HG03196 (cell line): ENCODE results near the gene SPDYC.

Experiments used
- ATAC-seq: cut with Tn5 transposase; IDR thresholded peaks from one replicate; pipeline ENCODE4 v1.9.1; 2021; ENCODE audit not compliant: unreplicated experiment

The SPDYC gene

DNA sequence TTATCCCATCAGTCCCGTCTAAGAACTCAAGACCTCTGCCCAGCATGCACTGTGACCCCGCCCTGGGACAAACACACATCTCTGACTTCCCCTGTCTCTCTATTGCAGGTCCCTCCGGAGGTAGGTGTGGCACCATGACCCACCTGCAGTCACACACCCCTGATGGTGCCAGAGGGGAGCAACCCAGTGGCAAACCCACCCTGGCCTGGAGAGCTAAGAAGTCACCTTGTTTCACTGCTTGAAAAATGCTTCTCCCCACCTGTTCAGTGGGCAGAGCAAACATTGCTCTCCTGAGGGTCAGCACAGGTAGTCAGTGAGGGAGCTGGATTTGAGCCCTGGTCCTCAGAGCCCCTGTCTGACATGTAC lies 35.6 kb downstream of the SPDYC start:
- no peak for ATAC-seq

DNA sequence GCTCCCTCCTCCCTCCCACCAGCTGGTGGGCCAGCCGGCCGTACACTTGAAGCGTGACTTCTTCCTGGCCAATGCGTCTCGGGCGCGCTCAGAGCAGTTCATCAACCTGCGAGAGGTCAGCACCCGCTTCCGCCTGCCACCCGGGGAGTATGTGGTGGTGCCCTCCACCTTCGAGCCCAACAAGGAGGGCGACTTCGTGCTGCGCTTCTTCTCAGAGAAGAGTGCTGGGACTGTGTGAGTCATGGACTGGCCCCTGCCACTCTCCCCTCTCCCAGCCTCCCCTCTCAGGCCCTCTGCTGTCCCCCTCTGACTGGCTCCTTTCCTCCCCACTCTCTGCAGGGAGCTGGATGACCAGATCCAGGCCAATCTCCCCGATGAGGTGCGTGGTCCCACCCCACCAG lies 36.4 kb downstream of the SPDYC start:
- ATAC-seq, result no peak

- no peak for ATAC-seq
Measured at GRCh38 chr11:65206901-65207300, 36.9 kb downstream of the SPDYC start.

- ATAC-seq, result no peak
Measured at GRCh38 chr11:65207918-65208784, 38.1 kb downstream of the SPDYC start.

DNA sequence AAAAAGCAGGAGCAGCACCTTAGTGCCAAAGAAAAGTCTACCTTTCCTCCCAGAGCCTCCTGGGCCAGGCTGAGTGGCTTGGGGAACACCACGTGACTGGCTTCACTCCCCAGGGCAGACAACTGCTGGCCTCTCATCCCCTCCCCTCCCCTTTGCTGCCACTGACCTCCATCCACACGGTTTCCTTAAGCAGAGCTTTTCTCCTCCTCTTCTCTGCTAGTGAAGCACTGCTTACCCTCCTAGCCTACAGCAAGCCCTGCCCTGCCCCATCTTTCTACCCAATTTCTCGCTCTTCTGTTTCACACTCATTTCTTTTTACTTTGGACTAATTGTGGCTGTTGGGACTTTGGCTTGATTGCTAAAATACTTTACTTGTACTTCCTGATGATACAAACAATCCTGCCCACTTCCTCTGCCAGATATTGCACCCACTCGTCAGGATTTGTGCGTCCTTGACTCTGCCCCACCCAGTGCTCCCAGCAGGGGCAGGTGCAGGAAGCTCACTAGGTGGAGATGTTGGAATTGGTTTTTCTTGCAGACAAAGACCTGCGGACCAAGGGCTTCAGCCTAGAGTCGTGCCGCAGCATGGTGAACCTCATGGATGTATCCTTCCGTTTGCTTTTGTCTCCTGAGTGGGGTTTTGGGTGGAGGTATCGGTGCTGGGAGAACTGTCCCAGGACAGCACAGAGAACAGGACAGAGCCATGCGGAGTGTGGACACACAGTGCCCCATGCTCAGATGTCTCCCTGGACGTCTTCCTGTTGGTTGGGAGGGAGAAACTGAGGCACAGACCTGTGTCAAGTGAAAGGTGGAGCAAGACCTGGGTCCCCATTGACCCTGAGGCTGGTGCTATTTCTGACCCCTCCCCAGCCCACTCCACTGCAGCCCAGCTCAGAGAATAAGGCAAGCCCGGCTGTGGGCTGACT lies 39.0 kb downstream of the SPDYC start:
- no peak for ATAC-seq

GRCh38 chr11:65209711-65210360 lies 39.8 kb downstream of the SPDYC start:
- no peak for ATAC-seq

GRCh38 chr11:65210361-65210731 lies 40.3 kb downstream of the SPDYC start:
- ATAC-seq, result no peak

- no peak for ATAC-seq
Measured at GRCh38 chr11:65210748-65211147, 40.7 kb downstream of the SPDYC start.

DNA sequence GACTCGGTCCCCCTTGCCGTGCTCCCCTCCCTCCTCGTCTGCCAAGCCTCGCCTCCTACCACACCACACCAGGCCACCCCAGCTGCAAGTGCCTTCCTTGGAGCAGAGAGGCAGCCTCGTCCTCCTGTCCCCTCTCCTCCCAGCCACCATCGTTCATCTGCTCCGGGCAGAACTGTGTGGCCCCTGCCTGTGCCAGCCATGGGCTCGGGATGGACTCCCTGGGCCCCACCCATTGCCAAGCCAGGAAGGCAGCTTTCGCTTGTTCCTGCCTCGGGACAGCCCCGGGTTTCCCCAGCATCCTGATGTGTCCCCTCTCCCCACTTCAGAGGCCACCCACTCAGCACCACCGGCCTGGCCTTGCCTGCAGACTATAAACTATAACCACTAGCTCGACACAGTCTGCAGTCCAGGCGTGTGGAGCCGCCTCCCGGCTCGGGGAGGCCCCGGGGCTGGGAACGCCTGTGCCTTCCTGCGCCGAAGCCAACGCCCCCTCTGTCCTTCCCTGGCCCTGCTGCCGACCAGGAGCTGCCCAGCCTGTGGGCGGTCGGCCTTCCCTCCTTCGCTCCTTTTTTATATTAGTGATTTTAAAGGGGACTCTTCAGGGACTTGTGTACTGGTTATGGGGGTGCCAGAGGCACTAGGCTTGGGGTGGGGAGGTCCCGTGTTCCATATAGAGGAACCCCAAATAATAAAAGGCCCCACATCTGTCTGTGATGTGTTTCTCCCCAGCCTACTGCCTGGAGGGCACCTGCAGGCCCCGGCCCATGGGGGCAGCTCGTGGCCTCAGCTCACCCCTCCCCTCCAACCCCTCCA lies 41.5 kb downstream of the SPDYC start:
- ATAC-seq, result no peak

- no peak for ATAC-seq
Measured at GRCh38 chr11:65212226-65212801, 42.3 kb downstream of the SPDYC start.

DNA sequence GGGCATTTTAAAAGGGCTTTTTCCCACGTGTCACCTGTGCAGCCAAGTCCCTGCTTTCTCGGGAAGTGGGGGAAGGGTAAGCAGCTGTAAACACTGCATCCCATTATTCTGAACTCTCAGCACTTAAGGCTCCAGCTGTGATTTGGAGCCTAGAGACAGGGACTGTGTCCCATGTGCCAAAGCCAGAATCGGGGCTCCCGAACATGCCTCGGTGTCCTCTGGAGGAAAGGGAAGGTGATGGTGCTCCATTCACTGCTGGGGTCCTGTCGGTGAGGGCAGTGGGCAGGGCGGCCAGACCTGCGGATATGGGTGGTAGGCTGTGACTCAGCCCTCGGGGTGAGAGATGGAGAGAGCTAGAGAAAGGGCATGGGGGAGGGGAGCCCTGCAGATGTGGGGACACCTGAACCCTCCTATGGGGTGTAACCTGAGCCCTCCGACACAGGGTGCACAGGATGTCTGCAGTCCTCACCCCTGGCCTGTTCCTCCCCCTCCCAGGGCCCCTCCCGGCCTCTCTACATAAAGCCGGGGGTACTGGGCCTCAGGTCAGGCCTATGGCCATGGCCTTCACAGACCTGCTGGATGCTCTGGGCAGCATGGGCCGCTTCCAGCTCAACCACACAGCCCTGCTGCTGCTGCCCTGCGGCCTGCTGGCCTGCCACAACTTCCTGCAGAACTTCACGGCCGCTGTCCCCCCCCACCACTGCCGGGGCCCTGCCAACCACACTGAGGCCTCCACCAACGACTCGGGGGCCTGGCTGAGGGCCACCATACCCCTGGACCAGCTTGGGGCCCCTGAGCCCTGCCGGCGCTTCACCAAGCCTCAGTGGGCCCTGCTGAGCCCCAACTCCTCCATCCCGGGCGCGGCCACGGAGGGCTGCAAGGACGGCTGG lies 43.5 kb downstream of the SPDYC start:
- no peak for ATAC-seq

DNA sequence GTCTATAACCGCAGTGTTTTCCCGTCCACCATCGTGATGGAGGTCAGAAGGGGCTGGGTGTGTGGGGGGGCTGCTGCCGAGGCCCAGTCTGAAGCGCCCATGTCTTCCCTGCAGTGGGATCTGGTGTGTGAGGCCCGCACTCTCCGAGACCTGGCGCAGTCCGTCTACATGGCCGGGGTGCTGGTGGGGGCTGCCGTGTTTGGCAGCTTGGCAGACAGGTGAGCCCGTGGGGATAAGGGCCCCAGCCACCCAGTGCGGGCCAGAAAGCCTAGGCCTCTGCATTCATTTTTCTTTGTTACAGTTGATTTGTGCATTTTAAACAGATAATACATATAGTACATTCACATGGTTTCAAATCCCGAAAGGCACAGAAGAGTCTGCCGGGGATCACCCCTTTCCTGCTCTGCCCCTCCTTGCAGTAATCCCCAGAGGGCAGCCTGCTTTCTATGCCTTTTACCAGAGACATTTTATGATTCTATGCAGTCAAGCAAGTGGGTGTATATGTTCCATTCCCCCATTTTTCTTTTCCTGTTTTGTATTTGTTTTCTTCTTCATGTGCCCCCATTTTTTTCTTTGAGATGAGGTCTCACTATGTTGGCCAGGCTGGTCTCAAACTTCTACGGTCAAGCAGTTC lies 44.3 kb downstream of the SPDYC start:
- no peak for ATAC-seq

DNA sequence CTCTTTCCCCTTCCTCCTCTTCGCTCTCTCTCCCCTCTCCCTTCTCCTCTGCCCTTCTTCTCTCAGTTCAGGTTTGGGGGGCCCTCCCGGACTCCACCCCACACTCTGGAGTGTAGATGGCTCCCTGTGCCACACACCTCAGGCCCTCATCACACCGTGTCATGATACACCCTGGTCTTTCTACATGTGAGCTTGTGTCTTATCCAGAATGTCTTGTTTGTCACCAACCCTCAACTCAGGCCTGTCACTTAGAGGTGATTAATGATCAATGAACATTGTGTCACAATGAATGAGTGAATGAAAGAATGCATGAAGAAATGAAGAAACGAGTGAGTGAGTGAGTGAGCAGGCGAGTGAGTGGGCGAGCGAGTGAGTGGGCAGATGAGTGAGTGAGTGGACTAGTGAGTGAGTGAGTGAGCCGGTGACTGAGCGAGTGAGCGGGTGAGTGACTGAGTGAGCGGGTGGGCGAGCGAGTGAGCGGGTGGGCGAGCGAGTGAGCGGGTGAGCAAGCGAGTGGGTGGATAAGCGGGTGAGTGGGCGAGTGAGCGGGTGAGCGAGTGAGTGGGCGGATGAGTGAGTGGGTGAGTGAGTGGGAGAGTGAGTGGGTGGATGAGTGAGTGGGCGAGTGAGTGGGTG lies 45.5 kb downstream of the SPDYC start:
- no peak for ATAC-seq

GRCh38 chr11:65216830-65217229 lies 46.8 kb downstream of the SPDYC start:
- ATAC-seq, result no peak

GRCh38 chr11:65217441-65218423 lies 47.7 kb downstream of the SPDYC start:
- ATAC-seq, result no peak

GRCh38 chr11:65218446-65218845 lies 48.4 kb downstream of the SPDYC start:
- no peak for ATAC-seq

DNA sequence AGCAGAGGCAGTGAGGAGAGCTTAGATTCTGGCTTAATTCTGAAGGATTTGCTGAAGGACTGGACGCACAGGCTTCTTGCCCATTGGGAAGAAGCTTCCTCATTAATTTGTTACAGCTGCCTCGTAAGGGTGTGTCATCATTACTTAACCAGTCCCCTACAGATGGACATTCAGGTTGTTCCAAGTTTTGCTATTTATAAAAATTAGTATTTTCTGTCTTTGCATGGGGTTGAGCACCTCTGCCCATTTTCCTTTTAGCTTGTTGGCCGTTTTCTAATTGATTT lies 49.8 kb downstream of the SPDYC start:
- ATAC-seq, result no peak
